Hepatocyte (in vitro differentiated cells): Measurements from ENCODE around the gene SCIMP.

Experiments
- EZH2phosphoT487 ChIP-seq: fragments of 200-600 bp; sonication (generic); IDR thresholded peaks from one replicate; pipeline ENCODE4 v1.6.1; 2018; ENCODE audit warnings: antibody characterized with exemption, mild to moderate bottlenecking, low read depth, moderate library complexity; ENCODE audit not compliant: unreplicated experiment, severe bottlenecking
- TF ChIP-seq, protein P1 (sequence below): fragments of 200-600 bp; sonication (generic); IDR thresholded peaks from 2 replicates; pipeline ENCODE4 v1.5.1; 2016; ENCODE audit warnings: antibody characterized with exemption, mild to moderate bottlenecking; ENCODE audit not compliant: poor library complexity

- TF ChIP-seq, protein P1, sequence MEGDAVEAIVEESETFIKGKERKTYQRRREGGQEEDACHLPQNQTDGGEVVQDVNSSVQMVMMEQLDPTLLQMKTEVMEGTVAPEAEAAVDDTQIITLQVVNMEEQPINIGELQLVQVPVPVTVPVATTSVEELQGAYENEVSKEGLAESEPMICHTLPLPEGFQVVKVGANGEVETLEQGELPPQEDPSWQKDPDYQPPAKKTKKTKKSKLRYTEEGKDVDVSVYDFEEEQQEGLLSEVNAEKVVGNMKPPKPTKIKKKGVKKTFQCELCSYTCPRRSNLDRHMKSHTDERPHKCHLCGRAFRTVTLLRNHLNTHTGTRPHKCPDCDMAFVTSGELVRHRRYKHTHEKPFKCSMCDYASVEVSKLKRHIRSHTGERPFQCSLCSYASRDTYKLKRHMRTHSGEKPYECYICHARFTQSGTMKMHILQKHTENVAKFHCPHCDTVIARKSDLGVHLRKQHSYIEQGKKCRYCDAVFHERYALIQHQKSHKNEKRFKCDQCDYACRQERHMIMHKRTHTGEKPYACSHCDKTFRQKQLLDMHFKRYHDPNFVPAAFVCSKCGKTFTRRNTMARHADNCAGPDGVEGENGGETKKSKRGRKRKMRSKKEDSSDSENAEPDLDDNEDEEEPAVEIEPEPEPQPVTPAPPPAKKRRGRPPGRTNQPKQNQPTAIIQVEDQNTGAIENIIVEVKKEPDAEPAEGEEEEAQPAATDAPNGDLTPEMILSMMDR, result no peak
- TF ChIP-seq EZH2phosphoT487, result no peak
These were observed 47.4 kb upstream of the SCIMP start, which contains the start of gene RABEP1 for GRCh38 chr17:5281814-5282641.
